H9 (cell line): ENCODE measurements around the gene CFAP100. TPM values are rescaled to one million over a fixed set of nuclear protein-coding genes. Genes with fewer than 3 reads are reported as not detected.

Experiments used
- DNase-seq: peaks from one replicate; pipeline ENCODE4 v3.0.0-alpha.2; 2017
- H2AFZ ChIP-seq: one replicate; pipeline ENCODE4 v1.6.1; 2013; ENCODE audit warnings: mild to moderate bottlenecking, low read length, control low read depth, moderate library complexity
- H2AK5ac ChIP-seq: 2 replicates; pipeline ENCODE4 v1.6.1; 2013; ENCODE audit warnings: low read length, control low read depth, mixed read lengths; ENCODE audit not compliant: insufficient read length
- H2BK120ac ChIP-seq: one replicate; pipeline ENCODE4 v1.6.1; 2013; ENCODE audit warnings: low read depth, mild to moderate bottlenecking, low read length, control low read depth, inconsistent platforms; ENCODE audit not compliant: poor library complexity, severe bottlenecking
- H2BK12ac ChIP-seq: 2 replicates; pipeline ENCODE4 v1.6.1; 2013; ENCODE audit warnings: low read length, control low read depth, mixed read lengths, low read depth; ENCODE audit not compliant: insufficient read length
- H2BK15ac ChIP-seq: 2 replicates; pipeline ENCODE4 v1.6.1; 2013; ENCODE audit warnings: low read depth, low read length, control low read depth
- H2BK20ac ChIP-seq: one replicate; pipeline ENCODE4 v1.6.1; 2013; ENCODE audit warnings: low read depth, mild to moderate bottlenecking, low read length, control low read depth, inconsistent platforms; ENCODE audit not compliant: poor library complexity, severe bottlenecking
- H2BK5ac ChIP-seq: 2 replicates; pipeline ENCODE4 v1.6.1; 2013; ENCODE audit warnings: low read length, control low read depth, mixed read lengths; ENCODE audit not compliant: insufficient read length
- H3K14ac ChIP-seq: 2 replicates; pipeline ENCODE4 v1.6.1; 2013; ENCODE audit warnings: low read length, control low read depth; ENCODE audit not compliant: insufficient read depth
- H3K18ac ChIP-seq: 2 replicates; pipeline ENCODE4 v1.6.1; 2013; ENCODE audit warnings: low read depth, mild to moderate bottlenecking, mixed read lengths, low read length, control low read depth; ENCODE audit not compliant: insufficient read length
- H3K23ac ChIP-seq: 2 replicates; pipeline ENCODE4 v1.6.1; 2013; ENCODE audit warnings: low read length, control low read depth, mixed read lengths, low read depth; ENCODE audit not compliant: insufficient read length
- H3K23me2 ChIP-seq: 2 replicates; pipeline ENCODE4 v1.6.1; 2013; ENCODE audit warnings: low read depth, mild to moderate bottlenecking, mixed read lengths, low read length, control low read depth; ENCODE audit not compliant: insufficient read length, poor library complexity, severe bottlenecking
- H3K27ac ChIP-seq: 2 replicates; pipeline ENCODE4 v1.5.1; 2013; ENCODE audit warnings: low read length, control low read depth, mixed read lengths, low read depth; ENCODE audit not compliant: insufficient read length
- H3K27me3 ChIP-seq: 2 replicates; pipeline ENCODE4 v1.6.1; 2013; ENCODE audit warnings: low read length, control low read depth, inconsistent platforms; ENCODE audit not compliant: insufficient read depth
- H3K4ac ChIP-seq: 2 replicates; pipeline ENCODE4 v1.6.1; 2013; ENCODE audit warnings: low read depth, mild to moderate bottlenecking, control low read depth, inconsistent platforms, low read length, moderate library complexity
- H3K4me1 ChIP-seq: 2 replicates; pipeline ENCODE4 v1.6.1; 2013; ENCODE audit warnings: low read length, control low read depth, inconsistent platforms; ENCODE audit not compliant: insufficient read depth
- H3K4me2 ChIP-seq: 2 replicates; pipeline ENCODE4 v1.6.1; 2013; ENCODE audit warnings: low read length, control low read depth, mixed read lengths; ENCODE audit not compliant: insufficient read length, insufficient read depth
- H3K56ac ChIP-seq: 2 replicates; pipeline ENCODE4 v1.6.1; 2013; ENCODE audit warnings: low read depth, mild to moderate bottlenecking, mixed read lengths, low read length, control low read depth; ENCODE audit not compliant: insufficient read length
- H3K79me1 ChIP-seq: 2 replicates; pipeline ENCODE4 v1.6.1; 2013; ENCODE audit warnings: low read depth, mild to moderate bottlenecking, moderate library complexity, low read length, control low read depth, inconsistent platforms; ENCODE audit not compliant: insufficient read depth, poor library complexity, severe bottlenecking
- H3K79me2 ChIP-seq: 2 replicates; pipeline ENCODE4 v1.6.1; 2013; ENCODE audit warnings: low read length, control low read depth, inconsistent platforms; ENCODE audit not compliant: insufficient read depth
- H3K9ac ChIP-seq: 2 replicates; pipeline ENCODE4 v1.6.1; 2013; ENCODE audit warnings: low read length, control low read depth, mixed read lengths; ENCODE audit not compliant: insufficient read length; ENCODE audit errors: extremely low read depth
- H3K9me3 ChIP-seq: one replicate; pipeline ENCODE4 v1.6.1; 2013; ENCODE audit warnings: low read depth, low read length, inconsistent platforms; ENCODE audit not compliant: control insufficient read depth
- H3T11ph ChIP-seq: one replicate; pipeline ENCODE4 v1.6.1; 2013; ENCODE audit warnings: mild to moderate bottlenecking, low read length, control low read depth, inconsistent platforms
- H4K20me1 ChIP-seq: one replicate; pipeline ENCODE4 v1.6.1; 2013; ENCODE audit not compliant: control insufficient read depth, insufficient read length, insufficient read depth
- H4K5ac ChIP-seq: 2 replicates; pipeline ENCODE4 v1.6.1; 2013; ENCODE audit warnings: low read depth, mild to moderate bottlenecking, mixed read lengths, low read length, control low read depth; ENCODE audit not compliant: insufficient read length
- H4K8ac ChIP-seq: replicated peaks from 2 replicates; pipeline ENCODE4 v1.6.1; 2013; ENCODE audit warnings: low read length, control low read depth, mixed read lengths, low read depth; ENCODE audit not compliant: insufficient read length
- H4K91ac ChIP-seq: 2 replicates; pipeline ENCODE4 v1.6.1; 2013; ENCODE audit warnings: low read depth, mild to moderate bottlenecking, moderate library complexity, mixed read lengths, low read length, control low read depth; ENCODE audit not compliant: insufficient read length
- H3K27ac Mint-ChIP-seq, 3 experiments: 2 replicates in 2 of 3; 3 replicates in 1 of 3; pipeline ENCODE4 v1.8.0; 2020 to 2021; ENCODE audit warnings: mixed read lengths in 3 of 3, mild to moderate bottlenecking in 1 of 3, moderate library complexity in 1 of 3
- H3K27me3 Mint-ChIP-seq: 2 replicates; pipeline ENCODE4 v1.8.0; 2021; ENCODE audit warnings: low read depth, mild to moderate bottlenecking, moderate library complexity, mixed read lengths
- H3K36me3 Mint-ChIP-seq, 3 experiments: 2 replicates in 2 of 3; 3 replicates in 1 of 3; pipeline ENCODE4 v1.8.0; 2020 to 2021; ENCODE audit warnings: low read depth in 3 of 3, mixed read lengths in 3 of 3; ENCODE audit not compliant: insufficient read depth in 1 of 3
- H3K4me1 Mint-ChIP-seq, 2 experiments: 2 replicates each; pipeline ENCODE4 v1.8.0; 2020; ENCODE audit warnings: mixed read lengths in 2 of 2
- H3K4me3 Mint-ChIP-seq, 2 experiments: 2 replicates in 1 of 2; 3 replicates in 1 of 2; pipeline ENCODE4 v1.8.0; 2020 to 2021; ENCODE audit warnings: mild to moderate bottlenecking in 2 of 2, mixed read lengths in 2 of 2, moderate library complexity in 1 of 2
- H3K9me3 Mint-ChIP-seq, 2 experiments: 2 replicates in 1 of 2; 3 replicates in 1 of 2; pipeline ENCODE4 v1.8.0; 2020; ENCODE audit warnings: mild to moderate bottlenecking in 2 of 2, mixed read lengths in 2 of 2, moderate library complexity in 1 of 2
- CTCF ChIP-seq: fragments of 200-600 bp; sonication (generic); conservative IDR thresholded peaks from 3 replicates; pipeline ENCODE4 v1.8.0; 2021; ENCODE audit warnings: antibody characterized with exemption, mild to moderate bottlenecking
- WGBS: extraction: QIAGEN DNeasy Blood & Tissue Kit; methylation state at CpG from one replicate; pipeline ENCODE4 v1.1.7; 2013; ENCODE audit warnings: missing lambda C conversion rate, low lambda C conversion rate, mixed read lengths; ENCODE audit not compliant: insufficient read length; ENCODE audit errors: extremely low coverage; 5-methylcytosine and 5-hydroxymethylcytosine counted together
- total RNA-seq: library from RNA; stranded (reverse); gene quantifications from 2 replicates; pipeline ENCODE4 v1.2.1, GENCODE V29; 2021

Gene CFAP100
- total RNA-seq, 1 experiment from 2014 or later, result 0.44 TPM

GRCh38 chr3:126399351-126399735 is 4.6 kb downstream of the CFAP100 start:
- WGBS, result no CpG with 5 or more reads among the region's 1 CpG
- H3K27ac Mint-ChIP-seq, result no peak overlapping the region
- peaks cover 11% of the 10 kb centered on the region; the same call in 1 of the 2 replicates for H3K27me3 ChIP-seq

More at GRCh38 chr3:126399351-126399735, 4.6 kb downstream of the CFAP100 start:
- no peak overlapping the region for H2BK15ac ChIP-seq
- Mint-ChIP-seq H3K4me1 (peaks cover 24 to 29% of the 10 kb centered on the region in 2 experiments), H3K9me3 (no peaks in the 10 kb centered on the region), H3K36me3 (peaks cover 0 to 5% (median 0%) of the 10 kb centered on the region in 3 experiments; a peak in 1 of 7 replicates), H3K27me3 (peaks cover 30% of the 10 kb centered on the region), H3K4me3 (no peak overlapping the region)
- DNase-seq, result no peak
- H4K20me1 ChIP-seq, result no peaks in the 10 kb centered on the region
- no peak overlapping the region for H2AK5ac ChIP-seq
- no peak overlapping the region for H4K8ac ChIP-seq
- H3K23me2 ChIP-seq, result no peaks in the 10 kb centered on the region
- H4K5ac ChIP-seq, result no peak overlapping the region
- no peak overlapping the region for H2BK120ac ChIP-seq
- no peak overlapping the region for H3K27ac ChIP-seq
- no peak for TF ChIP-seq CTCF
- H3K56ac ChIP-seq, result no peak overlapping the region
- no peak overlapping the region for H3K9ac ChIP-seq
- no peaks in the 10 kb centered on the region for H3K79me2 ChIP-seq
- H3K4ac ChIP-seq, result no peak overlapping the region
- H3T11ph ChIP-seq, result no peak overlapping the region
- H3K18ac ChIP-seq, result no peak overlapping the region
- no peak overlapping the region for H2AFZ ChIP-seq
- no peaks in the 10 kb centered on the region; the same call in 1 of the 2 replicates for H3K4me1 ChIP-seq
- no peak overlapping the region for H2BK12ac ChIP-seq
- no peaks in the 10 kb centered on the region for H3K9me3 ChIP-seq
- no peak overlapping the region for H3K23ac ChIP-seq
- no peaks in the 10 kb centered on the region for H3K79me1 ChIP-seq
- H4K91ac ChIP-seq, result no peak overlapping the region
- no peak overlapping the region for H2BK20ac ChIP-seq
- no peak overlapping the region for H3K14ac ChIP-seq
- H3K4me2 ChIP-seq, result no peak overlapping the region
- no peak overlapping the region for H2BK5ac ChIP-seq
